Muscle layer of duodenum (tissue), 2 donors: ENCODE measurements around the gene THEM4.

ENCODE experiments used
- H3K27ac ChIP-seq: one replicate; pipeline ENCODE4 v1.7.0; 2013; ENCODE audit warnings: mild to moderate bottlenecking, low read length
- H3K27me3 ChIP-seq: one replicate; pipeline ENCODE4 v1.7.0; 2013; ENCODE audit warnings: low read depth, mild to moderate bottlenecking, control low read depth, low read length
- H3K36me3 ChIP-seq, 2 donors: one replicate each; pipeline ENCODE4 v1.7.0; 2013; ENCODE audit warnings: low read length in 2 of 2, control low read depth in 1 of 2, mild to moderate bottlenecking in 1 of 2; ENCODE audit not compliant: insufficient read depth in 2 of 2, control insufficient read depth in 1 of 2
- H3K4me1 ChIP-seq, 2 donors: one replicate each; pipeline ENCODE4 v1.7.0; 2013; ENCODE audit warnings: low read length in 2 of 2, mild to moderate bottlenecking in 2 of 2, control low read depth in 1 of 2, moderate library complexity in 1 of 2; ENCODE audit not compliant: insufficient read depth in 2 of 2, control insufficient read depth in 1 of 2
- H3K4me3 ChIP-seq, 2 donors: one replicate each; pipeline ENCODE4 v1.7.0; 2013; ENCODE audit warnings: low read length in 2 of 2, low read depth in 1 of 2, mild to moderate bottlenecking in 1 of 2
- H3K9me3 ChIP-seq, 2 donors: one replicate each; pipeline ENCODE4 v1.7.0; 2013; ENCODE audit warnings: low read length in 2 of 2, control low read depth in 1 of 2, mild to moderate bottlenecking in 1 of 2; ENCODE audit not compliant: control insufficient read depth in 1 of 2
- donor health status: healthy.

The THEM4 gene

GRCh38 chr1:151909167-151910149 lies at the start of gene THEM4:
Gene THEM4, minus strand, starts transcription at chr1:151909511. Its CDS starts 53 bp downstream, at chr1:151909458.
- no peaks in the 10 kb centered on the region for H3K36me3 ChIP-seq
- peak within 1 kb of the TSS; percentile 91 for H3K27ac ChIP-seq
- peaks cover 0 to 13% of the 10 kb centered on the region in 2 donors for H3K4me1 ChIP-seq
- no peaks in the 10 kb centered on the region for H3K9me3 ChIP-seq
- peak within 1 kb of the TSS; percentile 73 to 89 for H3K4me3 ChIP-seq
- H3K27me3 ChIP-seq = no peaks in the 10 kb centered on the region

- Histone ChIP-seq H3K27me3 (no peaks in the 10 kb centered on the region), H3K9me3 (no peaks in the 10 kb centered on the region), H3K27ac (no peak overlapping the region), H3K4me3 (no peak overlapping the region), H3K36me3 (no peaks in the 10 kb centered on the region), H3K4me1 (no peaks in the 10 kb centered on the region)
Observed at GRCh38 chr1:151958959-151959358, 49.6 kb upstream of the THEM4 start.

DNA sequence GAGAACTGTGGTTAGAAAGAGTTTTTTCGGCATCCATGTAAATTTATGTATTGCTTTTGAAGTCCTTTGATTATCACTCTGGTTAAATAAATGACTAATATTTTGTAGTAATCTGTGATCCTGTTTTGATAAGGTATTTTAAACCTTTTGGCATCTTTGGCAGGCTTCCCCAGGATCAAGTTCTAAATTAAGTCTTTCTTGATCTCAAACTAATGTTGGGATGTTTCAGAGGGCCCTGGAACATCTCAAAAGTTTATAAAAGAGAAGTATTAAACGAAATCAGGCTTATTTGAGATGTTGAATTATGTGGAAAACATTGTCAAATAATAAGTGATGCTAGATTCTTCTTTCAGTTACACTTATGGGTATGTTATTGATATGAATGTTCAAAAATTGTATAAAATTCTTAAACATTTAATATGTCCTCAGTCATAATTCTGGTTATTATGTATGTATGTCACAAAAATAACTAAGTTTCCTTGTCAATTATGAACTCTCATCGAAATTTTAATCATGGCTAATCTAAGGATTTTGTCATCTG lies 47.7 kb upstream of the THEM4 start:
- no peak overlapping the region for H3K27ac ChIP-seq
- no peaks in the 10 kb centered on the region for H3K27me3 ChIP-seq
- H3K9me3 ChIP-seq = no peaks in the 10 kb centered on the region
- no peaks in the 10 kb centered on the region for H3K36me3 ChIP-seq
- no peaks in the 10 kb centered on the region for H3K4me1 ChIP-seq
- no peak overlapping the region for H3K4me3 ChIP-seq

DNA sequence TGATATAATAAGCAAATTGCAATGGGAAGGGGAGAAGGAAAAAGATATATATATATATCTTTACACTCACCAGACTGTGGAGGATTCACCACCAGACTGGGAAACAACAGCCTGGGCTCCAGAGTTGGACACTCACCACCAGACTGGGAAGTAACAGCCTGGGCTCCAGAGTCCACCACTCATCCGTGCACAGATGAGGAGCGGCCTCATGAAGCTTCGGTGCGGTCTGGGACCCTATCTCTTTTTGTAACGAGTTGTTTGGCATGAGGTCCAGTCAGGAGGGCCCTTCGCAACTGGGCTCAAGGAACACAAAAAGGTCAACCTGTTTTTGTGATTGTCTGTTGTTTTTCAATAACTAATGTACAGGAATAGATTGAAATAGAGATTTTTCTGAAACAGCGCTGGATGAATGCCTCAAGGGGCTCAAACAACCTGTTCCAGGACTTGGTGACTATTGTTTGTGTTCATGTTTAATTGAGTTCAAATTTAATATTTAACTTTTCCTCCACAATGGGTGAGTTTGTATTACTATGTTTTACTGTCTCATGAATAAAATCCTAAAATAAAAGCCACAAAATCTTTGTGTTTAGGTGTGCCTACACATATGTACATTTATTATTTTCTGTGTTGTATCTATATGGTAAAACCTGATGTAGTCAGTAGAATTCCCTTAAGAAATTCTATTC lies 44.2 kb upstream of the THEM4 start:
- H3K27ac ChIP-seq = no peak overlapping the region
- H3K9me3 ChIP-seq = no peaks in the 10 kb centered on the region
- no peak overlapping the region for H3K4me3 ChIP-seq
- no peaks in the 10 kb centered on the region for H3K4me1 ChIP-seq
- H3K27me3 ChIP-seq = no peaks in the 10 kb centered on the region
- no peaks in the 10 kb centered on the region for H3K36me3 ChIP-seq

- Histone ChIP-seq H3K9me3 (no peaks in the 10 kb centered on the region), H3K27ac (no peak overlapping the region), H3K27me3 (no peaks in the 10 kb centered on the region), H3K4me3 (no peak overlapping the region), H3K36me3 (no peaks in the 10 kb centered on the region), H3K4me1 (no peaks in the 10 kb centered on the region)
Observed at GRCh38 chr1:151952811-151953210, 43.5 kb upstream of the THEM4 start.

GRCh38 chr1:151949371-151950193 lies 40.3 kb upstream of the THEM4 start:
- H3K36me3 ChIP-seq = no peaks in the 10 kb centered on the region

GRCh38 chr1:151948506-151948905 lies 39.2 kb upstream of the THEM4 start:
- Histone ChIP-seq H3K4me3 (no peak overlapping the region), H3K27ac (no peak overlapping the region), H3K36me3 (no peaks in the 10 kb centered on the region), H3K9me3 (no peaks in the 10 kb centered on the region), H3K27me3 (no peaks in the 10 kb centered on the region), H3K4me1 (peaks cover 11 to 23% of the 10 kb centered on the region in 2 donors)

More at GRCh38 chr1:151949371-151950193, 40.3 kb upstream of the THEM4 start:
- Histone ChIP-seq H3K9me3 (no peaks in the 10 kb centered on the region), H3K4me1 (peaks cover 11 to 18% of the 10 kb centered on the region in 2 donors), H3K27ac (no peak overlapping the region), H3K4me3 (no peak overlapping the region), H3K27me3 (no peaks in the 10 kb centered on the region)

DNA sequence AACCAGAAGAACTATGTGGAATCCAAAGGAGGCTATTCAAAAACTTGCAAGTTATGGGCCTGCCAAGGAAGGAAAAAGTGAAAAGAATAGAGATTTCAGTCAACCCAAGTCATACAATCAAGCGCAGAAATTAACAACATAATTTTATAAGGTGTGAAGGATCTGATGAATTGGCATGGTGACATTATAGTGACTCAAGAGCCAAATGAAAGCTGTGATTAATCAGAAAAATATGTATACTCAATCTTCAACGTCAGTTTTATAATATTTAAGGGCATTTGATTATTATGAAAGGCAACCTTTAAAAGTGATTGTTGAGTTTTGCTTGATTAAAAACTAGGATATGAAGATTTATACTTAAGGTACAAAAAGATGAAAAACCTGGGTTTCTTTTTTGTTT lies 37.8 kb upstream of the THEM4 start:
- no peak overlapping the region for H3K27ac ChIP-seq
- no peak overlapping the region for H3K4me3 ChIP-seq

GRCh38 chr1:151945725-151946722 lies 36.7 kb upstream of the THEM4 start:
- Histone ChIP-seq H3K27me3 (no peaks in the 10 kb centered on the region), H3K4me1 (peaks cover 22 to 24% of the 10 kb centered on the region in 2 donors), H3K27ac (peak overlapping the region; percentile 92), H3K9me3 (no peaks in the 10 kb centered on the region), H3K4me3 (no peak overlapping the region), H3K36me3 (no peaks in the 10 kb centered on the region)

More for the DNA sequence above, 37.8 kb upstream of the THEM4 start:
- Histone ChIP-seq H3K27me3 (no peaks in the 10 kb centered on the region), H3K36me3 (no peaks in the 10 kb centered on the region), H3K9me3 (no peaks in the 10 kb centered on the region), H3K4me1 (peaks cover 11 to 23% of the 10 kb centered on the region in 2 donors)
